Keratinocyte (primary cell): ENCODE data around the gene EIF6. TPM values are rescaled to one million over a fixed set of nuclear protein-coding genes. Genes with fewer than 3 reads are reported as not detected.

Source experiments
- DNase-seq: peaks from one replicate; pipeline ENCODE4 v3.0.0-alpha.2; 2011; ENCODE audit warnings: low read depth, missing footprints, low spot score
- FAIRE-seq: peaks from 2 replicates; lab custom pipeline; 2011; peaks lifted over from hg19 to GRCh38; lab: Jason Lieb, UNC
- H2AFZ ChIP-seq: 2 replicates; pipeline ENCODE4 v1.6.0; 2012; ENCODE audit warnings: low read length, control low read depth, inconsistent platforms; ENCODE audit not compliant: control insufficient read depth
- H3K27ac ChIP-seq: 2 replicates; pipeline ENCODE4 v1.5.1; 2011; ENCODE audit warnings: low read length; ENCODE audit not compliant: control insufficient read depth, insufficient read depth
- H3K27me3 ChIP-seq: 3 replicates; pipeline ENCODE4 v1.6.0; 2011; ENCODE audit warnings: low read length; ENCODE audit not compliant: control insufficient read depth, insufficient read depth; ENCODE audit errors: extremely low read depth
- H3K36me3 ChIP-seq, 2 experiments: 2 replicates in 1 of 2; 3 replicates in 1 of 2; pipeline ENCODE4 v1.5.1; 2011; ENCODE audit warnings: low read length in 2 of 2, mild to moderate bottlenecking in 1 of 2; ENCODE audit not compliant: control insufficient read depth in 2 of 2, insufficient read depth in 2 of 2; ENCODE audit errors: extremely low read depth in 1 of 2
- H3K4me1 ChIP-seq: 3 replicates; pipeline ENCODE4 v1.5.1; 2011; ENCODE audit warnings: low read length; ENCODE audit not compliant: control insufficient read depth, insufficient read depth; ENCODE audit errors: extremely low read depth
- H3K4me2 ChIP-seq: 3 replicates; pipeline ENCODE4 v1.6.0; 2011; ENCODE audit warnings: low read depth, low read length; ENCODE audit not compliant: control insufficient read depth, insufficient read depth; ENCODE audit errors: extremely low read depth
- H3K4me3 ChIP-seq, 3 experiments: fragments of 200-600 bp in 1 of 3; sonication (generic) in 1 of 3; 2 replicates in 2 of 3; 3 replicates in 1 of 3; pipeline ENCODE4 v1.5.1; 2011 to 2016; ENCODE audit warnings: low read length in 3 of 3, mild to moderate bottlenecking in 3 of 3, control low read depth in 2 of 3, inconsistent platforms in 1 of 3, low read depth in 1 of 3, mixed read lengths in 1 of 3, mixed run types in 1 of 3, moderate library complexity in 1 of 3; ENCODE audit not compliant: control insufficient read depth in 2 of 3, insufficient read depth in 2 of 3; ENCODE audit errors: extremely low read depth in 1 of 3
- H3K79me2 ChIP-seq: 2 replicates; pipeline ENCODE4 v1.6.0; 2012; ENCODE audit warnings: low read length; ENCODE audit not compliant: control insufficient read depth, insufficient read depth
- H3K9ac ChIP-seq: 3 replicates; pipeline ENCODE4 v1.6.0; 2011; ENCODE audit warnings: low read length; ENCODE audit not compliant: control insufficient read depth, insufficient read depth; ENCODE audit errors: extremely low read depth
- H3K9me1 ChIP-seq: 3 replicates; pipeline ENCODE4 v1.6.0; 2011; ENCODE audit warnings: low read length; ENCODE audit not compliant: control insufficient read depth, insufficient read depth; ENCODE audit errors: extremely low read depth
- H3K9me3 ChIP-seq: 2 replicates; pipeline ENCODE4 v1.5.1; 2012; ENCODE audit warnings: low read depth, low read length; ENCODE audit not compliant: control insufficient read depth
- H4K20me1 ChIP-seq: 3 replicates; pipeline ENCODE4 v1.6.0; 2011; ENCODE audit warnings: low read length; ENCODE audit not compliant: control insufficient read depth, insufficient read depth; ENCODE audit errors: extremely low read depth
- CTCF ChIP-seq, 3 experiments: IDR thresholded peaks in 1 of 3; conservative IDR thresholded peaks in 1 of 3; optimal IDR thresholded peaks in 1 of 3; 2 replicates in 2 of 3; 3 replicates in 1 of 3; pipeline versions ENCODE3 to v1.5.1; 2011; ENCODE audit warnings: low read length in 3 of 3, mild to moderate bottlenecking in 3 of 3, moderate library complexity in 2 of 3, control low read depth in 1 of 3, inconsistent platforms in 1 of 3; ENCODE audit not compliant: insufficient read depth in 2 of 3; ENCODE audit errors: extremely low read depth in 1 of 3
- EZH2 ChIP-seq: IDR thresholded peaks from one replicate; pipeline ENCODE4 v1.6.1; 2012; ENCODE audit warnings: inconsistent platforms, mild to moderate bottlenecking, low read length, moderate library complexity
- dilution Hi-C: fragments of 300-500 bp; cut with MboI; formaldehyde crosslinking; loops from one replicate; pipeline ENCODE4 v1.7.0; 2020; ENCODE audit warnings: low sequenced_read_pairs; ENCODE audit not compliant: extremely low pct_ligation_motif_present
- polyA plus RNA-seq, 5 experiments: library from polyadenylated mRNA; depleted of rRNA in 3 of 5; stranded (reverse) in 3 of 5; stranded (forward) in 1 of 5; unstranded in 1 of 5; fragments of >200 nt; gene quantifications; 1 replicate in 1 of 5; 2 replicates in 3 of 5; 3 replicates in 1 of 5; pipeline versions ENCODE4 v1.2.1 to v1.2.3, GENCODE V29; 2011 to 2012; ENCODE audit warnings: missing spikeins in 2 of 5, low read depth in 1 of 5, low replicate concordance in 1 of 5

The EIF6 gene
- polyA plus RNA-seq, 1 donor (not counting 4 experiments of a cell fraction or from before 2014, with no cell fraction given): 206 TPM

GRCh38 chr20:35271073-35271882, 13.3 kb downstream of the EIF6 start:
- H2AFZ ChIP-seq: no peak overlapping the region
- dilution Hi-C loops: no loop called here

GRCh38 chr20:35270021-35270902, 14.3 kb downstream of the EIF6 start:
- no peak for DNase-seq
- Histone ChIP-seq H3K36me3 (peaks cover 7 to 19% of the 10 kb centered on the region in 2 experiments), H3K9me1 (no peaks in the 10 kb centered on the region), H3K9me3 (no peaks in the 10 kb centered on the region), H3K9ac (no peak overlapping the region), H3K79me2 (no peaks in the 10 kb centered on the region), H3K4me3 (no peak overlapping the region), H3K27ac (no peak overlapping the region), H3K27me3 (no peaks in the 10 kb centered on the region), H4K20me1 (no peaks in the 10 kb centered on the region), H3K4me1 (no peaks in the 10 kb centered on the region), H2AFZ (no peak overlapping the region), H3K4me2 (no peak overlapping the region)
- FAIRE-seq: no peak
- no peak for TF ChIP-seq CTCF (optimal IDR thresholded peaks at IDR 0.05 in 1 of 3, IDR thresholded peaks at IDR 0.05 in 1 of 3, conservative IDR thresholded peaks at IDR 0.05 in 1 of 3; ENCODE audit: extremely low read depth in 1 of 3, insufficient read depth in 2 of 3, low read length in 3 of 3)
- dilution Hi-C loops: no loop called here

More at GRCh38 chr20:35271073-35271882, 13.3 kb downstream of the EIF6 start:
- Histone ChIP-seq H3K9me3 (no peaks in the 10 kb centered on the region), H3K4me1 (no peaks in the 10 kb centered on the region), H3K27ac (no peak overlapping the region), H3K79me2 (peaks cover under 1% of the 10 kb centered on the region), H3K4me2 (no peak overlapping the region), H3K27me3 (no peaks in the 10 kb centered on the region), H3K9ac (no peak overlapping the region), H3K9me1 (no peaks in the 10 kb centered on the region), H3K36me3 (peaks cover 17 to 25% of the 10 kb centered on the region in 2 experiments), H3K4me3 (no peak overlapping the region), H4K20me1 (no peaks in the 10 kb centered on the region)
- DNase-seq (no peak), FAIRE-seq (no peak)
- TF ChIP-seq CTCF (optimal IDR thresholded peaks at IDR 0.05 in 1 of 3, IDR thresholded peaks at IDR 0.05 in 1 of 3, conservative IDR thresholded peaks at IDR 0.05 in 1 of 3; ENCODE audit: extremely low read depth in 1 of 3, insufficient read depth in 2 of 3, low read length in 3 of 3) (no peak), EZH2 (no peak)
